ENCODE measurements around the gene SLC35F4.

Gene SLC35F4

DNA sequence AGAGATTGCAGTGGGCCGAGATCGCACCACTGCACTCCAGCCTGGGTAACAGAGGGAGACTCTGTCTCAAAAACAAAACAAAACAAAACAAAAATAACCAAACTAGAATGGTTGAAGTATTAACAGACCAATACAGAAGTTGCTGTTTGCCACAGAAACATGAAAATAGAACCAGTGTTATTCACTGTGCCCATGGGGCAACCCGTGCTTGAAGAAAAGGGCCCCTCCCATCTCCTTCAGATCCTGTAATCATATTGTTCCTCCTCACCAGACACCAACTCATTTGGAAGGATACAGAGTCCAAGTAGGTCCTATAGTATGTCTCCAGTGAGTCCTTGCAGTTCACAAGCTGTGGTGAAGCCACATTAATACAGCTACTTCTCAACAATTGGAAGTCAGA is 30.9 kb downstream of the SLC35F4 start:
- Mint-ChIP-seq H3K27me3 (peaks cover 6% of the 10 kb centered on the region), H3K4me1 (no peaks in the 10 kb centered on the region), H3K9me3 (no peaks in the 10 kb centered on the region), H3K27ac (no peak overlapping the region), H3K4me3 (no peak overlapping the region), H3K36me3 (ENCODE audit: low read depth) (no peaks in the 10 kb centered on the region)
- DNase-seq, result no peak
- no peak for ATAC-seq

DNA sequence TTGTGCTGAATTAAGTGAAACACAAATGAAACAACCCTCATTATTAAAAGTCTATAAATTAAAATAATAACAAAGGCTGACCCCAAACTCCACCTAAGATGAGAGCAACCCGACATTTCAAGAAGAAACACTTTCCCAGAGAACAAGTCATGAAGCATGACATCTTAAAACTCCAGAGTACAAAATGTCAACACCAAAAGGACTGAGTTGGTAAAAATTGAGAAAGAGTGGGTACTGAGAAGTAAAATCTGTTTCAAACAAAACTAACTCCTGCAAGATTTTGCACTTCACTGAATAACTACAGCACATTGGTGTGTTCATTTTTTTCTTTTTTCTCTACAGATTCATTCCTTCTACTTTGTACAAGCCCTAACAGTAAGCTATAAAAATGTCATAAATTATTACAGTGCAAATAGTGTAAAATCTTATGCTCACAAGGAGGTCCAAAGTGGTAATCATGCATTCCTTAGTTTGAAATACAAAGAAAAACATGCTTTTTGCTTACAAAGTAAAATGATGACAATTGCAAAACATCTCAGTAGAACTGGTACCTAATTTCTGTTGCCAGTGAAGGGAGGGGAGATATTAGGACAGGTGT is 31.8 kb downstream of the SLC35F4 start:
- no peaks in the 10 kb centered on the region for H3K9me3 Mint-ChIP-seq
- ATAC-seq (no peak), DNase-seq (no peak)
- H3K4me1 Mint-ChIP-seq, result no peaks in the 10 kb centered on the region
- H3K4me3 Mint-ChIP-seq, result no peak overlapping the region
- no peak overlapping the region for H3K27ac Mint-ChIP-seq
- peaks cover 3% of the 10 kb centered on the region for H3K27me3 Mint-ChIP-seq
- H3K36me3 Mint-ChIP-seq (ENCODE audit: low read depth), result no peaks in the 10 kb centered on the region

DNA sequence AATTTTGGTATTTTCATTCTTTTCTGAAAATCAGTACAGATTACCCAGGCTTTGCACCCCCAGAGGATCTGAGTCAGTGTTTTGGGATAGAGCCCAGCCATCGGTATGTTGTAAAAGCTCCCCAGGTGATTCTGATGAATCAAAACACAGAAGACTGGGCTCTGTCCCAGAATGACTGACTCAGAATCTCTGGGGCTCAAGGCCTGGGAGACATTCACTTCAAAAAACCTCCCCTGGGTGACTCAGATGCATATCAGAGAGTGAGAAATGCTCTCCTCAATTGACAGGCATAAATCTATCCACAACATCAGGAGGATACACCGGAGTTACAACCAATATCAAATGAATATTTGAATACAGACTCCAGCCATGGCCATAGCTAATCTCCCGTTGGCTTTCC is 32.6 kb downstream of the SLC35F4 start:
- no peaks in the 10 kb centered on the region for H3K4me1 Mint-ChIP-seq

DNA sequence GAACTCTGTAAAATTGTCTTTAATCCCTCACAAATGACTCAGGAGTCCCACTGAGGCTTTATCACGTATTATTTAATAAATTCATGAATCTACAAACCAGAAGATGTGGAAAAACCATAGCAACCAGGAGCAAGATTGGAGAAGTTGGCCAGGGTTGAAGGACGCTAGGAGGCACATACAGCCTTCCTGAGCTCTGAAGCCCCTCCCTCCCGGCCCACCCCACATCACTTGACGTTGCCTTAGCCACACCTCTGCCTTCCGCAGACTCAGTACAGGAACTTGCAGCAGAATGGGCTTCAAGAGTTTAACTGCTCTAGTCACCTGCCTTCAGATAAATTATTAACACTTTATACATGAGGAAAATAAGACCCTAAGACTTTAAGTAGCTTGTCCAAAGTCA is 33.9 kb downstream of the SLC35F4 start:
- Mint-ChIP-seq H3K36me3 (ENCODE audit: low read depth) (no peaks in the 10 kb centered on the region), H3K27me3 (peaks cover 3% of the 10 kb centered on the region), H3K9me3 (no peaks in the 10 kb centered on the region), H3K27ac (no peak overlapping the region), H3K4me3 (no peak overlapping the region), H3K4me1 (no peaks in the 10 kb centered on the region)
- DNase-seq (no peak), ATAC-seq (no peak)

More for the DNA sequence above, 32.6 kb downstream of the SLC35F4 start:
- Mint-ChIP-seq H3K27me3 (peaks cover 3% of the 10 kb centered on the region), H3K27ac (no peak overlapping the region), H3K36me3 (ENCODE audit: low read depth) (no peaks in the 10 kb centered on the region), H3K9me3 (no peaks in the 10 kb centered on the region), H3K4me3 (no peak overlapping the region)
- no peak for ATAC-seq
- DNase-seq, result no peak

DNA sequence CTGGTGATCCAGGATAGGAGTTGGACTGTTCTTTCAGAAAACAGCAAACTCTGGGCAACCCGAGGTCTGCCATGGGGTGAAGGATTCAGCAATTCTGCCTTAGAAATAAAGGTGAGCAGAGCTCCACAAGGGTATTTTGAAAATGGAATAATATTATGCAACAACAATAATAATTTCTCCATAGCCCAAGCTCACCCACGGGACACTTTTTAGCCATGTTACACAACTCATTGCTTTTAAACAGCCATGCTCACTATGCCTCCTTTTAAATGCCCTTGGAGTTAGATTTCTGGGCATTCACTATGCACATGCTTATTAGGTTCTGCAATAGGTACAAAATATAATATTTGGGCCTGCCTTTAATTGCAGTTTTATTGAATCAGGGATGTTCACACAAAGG is 37.2 kb downstream of the SLC35F4 start:
- DNase-seq (no peak), ATAC-seq (no peak)
- Mint-ChIP-seq H3K27ac (no peak overlapping the region), H3K27me3 (peaks cover 2% of the 10 kb centered on the region), H3K9me3 (no peaks in the 10 kb centered on the region), H3K36me3 (ENCODE audit: low read depth) (no peaks in the 10 kb centered on the region), H3K4me3 (no peak overlapping the region), H3K4me1 (no peaks in the 10 kb centered on the region)

DNA sequence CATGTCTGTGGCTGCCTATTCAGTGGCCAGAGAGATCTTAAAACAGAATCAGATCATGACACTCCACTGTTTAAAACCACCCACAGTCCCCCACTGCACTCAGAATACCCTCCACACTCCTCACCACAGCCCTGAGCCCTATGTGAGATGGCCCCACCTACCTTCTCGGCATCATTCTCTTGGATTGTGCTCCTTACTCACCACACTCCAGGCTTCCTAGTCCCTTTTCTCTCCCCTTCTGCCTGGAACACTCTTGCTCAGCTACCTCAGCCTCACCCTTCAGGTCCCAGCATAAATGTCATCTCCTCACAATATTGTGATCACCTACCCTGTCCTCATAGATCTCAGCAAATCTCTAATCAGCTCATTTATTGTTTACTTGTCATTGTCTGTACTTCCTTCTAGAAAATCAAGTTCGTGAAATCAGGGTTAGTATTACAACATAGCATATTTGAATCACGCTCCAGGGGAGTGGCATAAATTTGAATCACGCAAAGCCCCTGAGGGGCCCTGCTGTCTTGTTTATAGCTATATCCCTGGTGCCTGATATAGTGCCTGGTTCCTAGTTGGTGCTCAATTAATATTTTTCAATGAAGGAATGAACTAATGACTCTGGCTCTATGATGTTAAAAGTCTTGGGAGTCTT is 42.8 kb downstream of the SLC35F4 start:
- no peaks in the 10 kb centered on the region for H3K36me3 Mint-ChIP-seq (ENCODE audit: low read depth)
- ATAC-seq (no peak), DNase-seq (no peak)
- peaks cover 4% of the 10 kb centered on the region for H3K27me3 Mint-ChIP-seq
- H3K4me1 Mint-ChIP-seq, result no peaks in the 10 kb centered on the region
- H3K4me3 Mint-ChIP-seq, result no peak overlapping the region
- H3K27ac Mint-ChIP-seq, result no peak overlapping the region
- H3K9me3 Mint-ChIP-seq, result no peaks in the 10 kb centered on the region

DNA sequence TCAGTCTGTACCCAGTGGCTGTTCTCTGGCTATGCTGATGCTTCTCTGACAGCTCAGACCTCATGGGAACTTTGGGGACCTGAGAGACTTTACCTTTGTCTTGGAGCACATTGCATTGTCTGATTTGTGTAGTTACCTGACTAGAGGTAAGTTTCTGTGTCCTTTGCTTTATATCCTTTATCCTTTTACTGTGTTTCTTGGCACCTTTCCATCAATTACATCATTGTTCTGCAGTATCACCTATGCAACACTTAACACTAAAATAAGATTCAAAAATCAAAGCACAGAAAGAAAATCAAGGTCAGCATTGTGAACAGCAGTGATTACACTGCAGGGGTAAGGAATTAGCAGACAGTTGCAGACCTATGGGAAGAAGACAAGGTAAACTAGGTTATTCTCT is 43.8 kb downstream of the SLC35F4 start:
- Mint-ChIP-seq H3K36me3 (ENCODE audit: low read depth) (no peaks in the 10 kb centered on the region), H3K4me1 (no peaks in the 10 kb centered on the region), H3K27me3 (peaks cover 4% of the 10 kb centered on the region), H3K4me3 (no peak overlapping the region), H3K9me3 (no peaks in the 10 kb centered on the region), H3K27ac (no peak overlapping the region)
- ATAC-seq (no peak), DNase-seq (no peak)

DNA sequence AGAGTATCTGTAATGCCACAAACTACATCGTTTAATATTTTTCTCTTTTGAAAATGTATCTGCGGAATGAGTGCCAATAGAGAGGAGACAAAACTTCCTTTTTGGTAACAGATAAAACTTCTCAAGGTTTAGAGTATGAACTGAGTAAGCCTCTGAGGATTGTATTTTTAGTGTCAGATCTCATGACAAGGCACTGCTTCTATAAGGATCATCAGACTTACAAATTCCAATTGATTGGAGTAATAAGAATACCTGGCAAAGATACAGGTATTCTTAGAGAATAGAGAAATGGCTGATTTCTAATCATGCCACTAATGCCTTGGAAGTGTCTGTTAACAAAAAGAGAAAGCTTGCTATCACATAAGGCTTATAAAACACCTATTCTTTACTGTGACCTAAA is 45.3 kb downstream of the SLC35F4 start:
- H3K27ac Mint-ChIP-seq, result no peak overlapping the region
- DNase-seq (no peak), ATAC-seq (no peak)
- H3K4me3 Mint-ChIP-seq, result no peak overlapping the region
- peaks cover 4% of the 10 kb centered on the region for H3K27me3 Mint-ChIP-seq
- no peaks in the 10 kb centered on the region for H3K36me3 Mint-ChIP-seq (ENCODE audit: low read depth)
- H3K9me3 Mint-ChIP-seq, result no peaks in the 10 kb centered on the region
- H3K4me1 Mint-ChIP-seq, result peaks cover 2% of the 10 kb centered on the region

DNA sequence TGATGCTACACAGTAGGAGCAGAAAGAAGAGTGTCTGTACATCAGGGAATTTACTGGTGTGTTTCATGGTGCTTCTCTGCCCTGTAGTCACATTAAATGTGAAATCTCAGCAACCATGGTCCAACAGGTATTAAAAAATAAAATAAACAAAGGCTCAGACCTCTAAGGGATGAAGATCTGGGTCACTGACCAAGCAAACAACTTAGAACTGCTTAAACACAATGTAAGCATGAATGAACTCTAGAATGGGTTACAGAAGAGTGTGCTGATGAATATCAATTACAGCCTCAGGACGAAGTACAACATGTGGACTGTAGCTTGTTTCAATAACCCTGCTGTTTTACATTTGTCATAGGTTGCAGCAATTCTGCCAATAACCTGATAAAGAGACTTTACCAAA is 47.4 kb downstream of the SLC35F4 start:
- ATAC-seq (no peak), DNase-seq (no peak)
- Mint-ChIP-seq H3K9me3 (no peaks in the 10 kb centered on the region), H3K27ac (no peak overlapping the region), H3K4me1 (peaks cover 2% of the 10 kb centered on the region), H3K27me3 (peaks cover 2% of the 10 kb centered on the region), H3K4me3 (no peak overlapping the region), H3K36me3 (ENCODE audit: low read depth) (no peaks in the 10 kb centered on the region)

DNA sequence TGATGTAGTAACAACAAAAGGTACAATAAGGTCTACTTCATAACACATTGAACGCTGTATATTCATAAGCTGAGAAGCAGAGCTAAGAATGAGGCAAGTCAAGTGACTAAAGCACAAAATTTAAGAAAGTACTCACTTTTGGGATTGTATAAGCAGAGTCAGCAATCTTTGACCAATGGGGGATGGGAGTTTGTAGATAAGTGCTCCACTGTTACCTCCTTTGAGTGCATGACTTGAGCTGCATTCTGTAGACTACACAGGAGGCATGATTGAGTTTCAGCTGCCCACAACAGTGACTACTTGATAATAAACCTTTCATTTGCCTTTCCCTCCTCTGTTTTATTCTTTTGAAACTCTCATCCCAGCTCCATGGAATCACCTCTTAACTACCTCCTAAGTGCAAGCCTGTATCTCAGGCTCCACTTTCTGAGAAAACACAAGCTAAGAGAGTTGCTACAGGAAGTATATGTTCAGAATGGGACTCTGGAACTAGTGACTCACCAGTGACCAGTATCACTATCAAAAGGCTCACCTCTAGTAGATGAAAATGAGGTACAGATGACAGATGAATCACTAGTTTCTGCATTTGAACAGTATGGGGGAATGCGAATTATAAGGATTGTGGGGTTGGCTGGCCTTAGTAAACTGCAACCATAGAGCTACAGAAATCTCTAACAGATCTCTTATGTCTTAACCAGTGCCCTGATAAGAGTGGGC is 49.2 kb downstream of the SLC35F4 start:
- no peak for DNase-seq
- Mint-ChIP-seq H3K4me3 (no peak overlapping the region), H3K27ac (no peak overlapping the region), H3K9me3 (no peaks in the 10 kb centered on the region), H3K4me1 (peaks cover 2% of the 10 kb centered on the region), H3K27me3 (no peaks in the 10 kb centered on the region), H3K36me3 (ENCODE audit: low read depth) (no peaks in the 10 kb centered on the region)
- ATAC-seq, result peak; percentile 81

DNA sequence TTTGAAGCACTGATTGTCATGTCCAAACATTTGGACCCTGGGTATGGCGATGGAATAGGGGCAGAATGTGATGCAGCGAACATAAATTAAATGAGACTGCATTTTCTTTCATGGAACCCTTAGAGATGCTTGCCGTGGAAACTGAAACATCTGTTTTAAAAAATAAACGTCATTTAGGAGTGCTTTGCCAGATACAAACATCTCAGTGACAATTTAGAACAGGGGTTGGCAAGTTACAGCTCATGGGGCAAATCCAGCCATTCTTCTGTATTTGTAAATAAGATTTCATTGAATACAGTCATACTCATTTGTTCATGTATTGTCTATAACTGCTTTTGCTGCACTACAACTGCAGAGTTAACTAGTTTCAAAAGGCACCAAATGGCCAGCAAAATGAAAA is 51.2 kb downstream of the SLC35F4 start:
- DNase-seq, result no peak
- H3K27me3 Mint-ChIP-seq, result no peaks in the 10 kb centered on the region
- no peak for ATAC-seq
- no peaks in the 10 kb centered on the region for H3K36me3 Mint-ChIP-seq (ENCODE audit: low read depth)
- no peaks in the 10 kb centered on the region for H3K9me3 Mint-ChIP-seq
- no peak overlapping the region for H3K27ac Mint-ChIP-seq
- H3K4me1 Mint-ChIP-seq, result peaks cover 2% of the 10 kb centered on the region
- no peak overlapping the region for H3K4me3 Mint-ChIP-seq

DNA sequence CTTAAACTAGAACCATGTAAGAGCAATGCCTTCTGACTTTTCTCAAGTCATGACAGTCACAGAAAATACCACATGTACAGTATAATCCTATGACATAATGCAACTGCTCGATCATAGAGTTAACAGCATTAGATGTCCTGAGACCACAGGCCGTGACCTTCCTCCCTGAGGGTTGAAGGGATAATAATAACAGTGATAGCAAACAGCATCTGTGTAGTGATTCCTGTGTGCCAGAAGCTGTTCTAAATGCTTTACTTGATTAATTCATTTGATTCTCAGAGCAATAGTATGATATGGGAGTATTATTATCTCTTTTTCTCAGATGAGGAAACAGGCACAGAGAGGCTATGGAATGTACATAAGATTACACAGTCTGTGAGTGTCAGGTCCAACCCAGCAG is 53.2 kb downstream of the SLC35F4 start:
- no peaks in the 10 kb centered on the region for H3K27me3 Mint-ChIP-seq
- H3K27ac Mint-ChIP-seq, result no peak overlapping the region
- H3K9me3 Mint-ChIP-seq, result no peaks in the 10 kb centered on the region
- H3K4me3 Mint-ChIP-seq, result no peak overlapping the region
- no peaks in the 10 kb centered on the region for H3K36me3 Mint-ChIP-seq (ENCODE audit: low read depth)
- DNase-seq (no peak), ATAC-seq (no peak)
- H3K4me1 Mint-ChIP-seq, result peaks cover 2% of the 10 kb centered on the region

DNA sequence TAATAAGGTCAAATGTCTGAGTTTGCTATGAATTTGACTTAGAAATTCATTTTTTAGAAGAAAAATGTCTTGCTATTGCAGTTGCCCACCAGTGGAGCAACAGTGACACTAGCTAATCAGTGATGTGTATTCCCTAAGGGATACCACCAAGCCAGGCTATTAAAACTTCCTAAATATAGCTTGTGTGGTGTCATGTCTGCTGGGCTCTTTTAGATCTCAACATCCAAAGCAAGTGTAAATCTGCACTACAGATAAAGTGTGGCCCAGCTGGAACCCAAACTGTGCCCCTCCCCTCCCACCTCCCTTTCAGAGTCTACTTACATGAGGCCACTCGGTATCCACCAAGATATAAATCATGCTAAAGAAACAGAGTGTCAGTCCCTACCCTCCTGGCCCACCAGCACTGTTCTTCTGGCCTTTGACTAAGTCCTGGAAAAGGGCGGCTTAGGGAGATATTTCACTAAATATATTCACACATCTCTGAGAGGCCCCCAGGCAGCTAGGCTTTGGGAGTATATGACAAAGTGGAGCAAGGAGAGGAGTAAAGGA is 53.8 kb downstream of the SLC35F4 start:
- no peak for DNase-seq
- Mint-ChIP-seq H3K9me3 (no peaks in the 10 kb centered on the region), H3K27ac (no peak overlapping the region), H3K4me3 (no peak overlapping the region), H3K4me1 (peaks cover 2% of the 10 kb centered on the region), H3K27me3 (no peaks in the 10 kb centered on the region), H3K36me3 (ENCODE audit: low read depth) (no peaks in the 10 kb centered on the region)
- no peak for ATAC-seq

DNA sequence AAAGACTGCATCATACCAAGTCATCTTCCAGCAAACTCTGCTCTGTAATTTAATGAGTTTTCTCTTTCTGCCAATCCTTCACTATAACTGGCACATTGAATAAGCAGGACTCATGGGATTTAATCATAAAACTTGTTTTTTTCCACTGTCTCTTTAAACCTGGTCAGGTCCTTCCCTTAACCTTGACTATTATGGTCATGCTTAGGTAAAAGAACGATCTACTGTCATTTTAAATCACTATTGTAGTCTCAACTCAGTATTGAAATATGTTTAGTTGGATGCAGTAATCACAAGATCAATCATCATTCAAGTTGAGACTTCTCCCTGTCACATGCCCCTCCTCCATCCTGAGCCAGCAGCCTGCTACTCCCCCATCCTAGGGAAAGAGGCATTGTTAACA is 56.1 kb downstream of the SLC35F4 start:
- H3K9me3 Mint-ChIP-seq, result no peaks in the 10 kb centered on the region
- DNase-seq (no peak), ATAC-seq (no peak)
- no peak overlapping the region for H3K4me3 Mint-ChIP-seq
- H3K4me1 Mint-ChIP-seq, result no peaks in the 10 kb centered on the region
- no peaks in the 10 kb centered on the region for H3K36me3 Mint-ChIP-seq (ENCODE audit: low read depth)
- H3K27ac Mint-ChIP-seq, result no peak overlapping the region
- no peaks in the 10 kb centered on the region for H3K27me3 Mint-ChIP-seq

DNA sequence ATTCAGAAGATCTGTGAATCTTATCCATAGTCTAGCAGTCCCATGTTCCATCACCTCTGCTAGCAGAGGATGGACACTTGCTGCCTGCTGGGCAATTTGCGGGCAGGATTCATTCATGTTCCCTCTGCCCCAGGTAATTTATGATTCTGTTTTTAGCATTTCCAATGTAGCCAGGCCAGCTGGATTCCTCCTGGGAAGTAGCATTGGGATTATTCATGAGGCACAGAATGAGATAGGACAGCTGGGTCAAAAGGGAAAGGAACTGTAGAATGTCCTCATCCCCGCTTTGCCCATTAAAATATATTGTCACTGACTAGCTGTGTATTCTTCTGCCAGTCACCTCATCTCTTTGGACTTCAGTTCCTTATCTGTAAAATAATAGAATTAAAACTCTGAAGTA is 68.7 kb downstream of the SLC35F4 start:
- DNase-seq (no peak), ATAC-seq (no peak)
- H3K27me3 Mint-ChIP-seq, result no peaks in the 10 kb centered on the region
- H3K9me3 Mint-ChIP-seq, result peaks cover 3% of the 10 kb centered on the region
- H3K36me3 Mint-ChIP-seq (ENCODE audit: low read depth), result no peaks in the 10 kb centered on the region
- H3K4me1 Mint-ChIP-seq, result no peaks in the 10 kb centered on the region
- H3K4me3 Mint-ChIP-seq, result no peak overlapping the region
- no peak overlapping the region for H3K27ac Mint-ChIP-seq
